ENCODE results near the gene GPR132. TPM values are rescaled to one million over a fixed set of nuclear protein-coding genes. Genes with fewer than 3 reads are reported as not detected.

GPR132 gene
- total and polyA plus RNA-seq, 8 donors = 0.61 to 10.4 (median 1.4) TPM

DNA sequence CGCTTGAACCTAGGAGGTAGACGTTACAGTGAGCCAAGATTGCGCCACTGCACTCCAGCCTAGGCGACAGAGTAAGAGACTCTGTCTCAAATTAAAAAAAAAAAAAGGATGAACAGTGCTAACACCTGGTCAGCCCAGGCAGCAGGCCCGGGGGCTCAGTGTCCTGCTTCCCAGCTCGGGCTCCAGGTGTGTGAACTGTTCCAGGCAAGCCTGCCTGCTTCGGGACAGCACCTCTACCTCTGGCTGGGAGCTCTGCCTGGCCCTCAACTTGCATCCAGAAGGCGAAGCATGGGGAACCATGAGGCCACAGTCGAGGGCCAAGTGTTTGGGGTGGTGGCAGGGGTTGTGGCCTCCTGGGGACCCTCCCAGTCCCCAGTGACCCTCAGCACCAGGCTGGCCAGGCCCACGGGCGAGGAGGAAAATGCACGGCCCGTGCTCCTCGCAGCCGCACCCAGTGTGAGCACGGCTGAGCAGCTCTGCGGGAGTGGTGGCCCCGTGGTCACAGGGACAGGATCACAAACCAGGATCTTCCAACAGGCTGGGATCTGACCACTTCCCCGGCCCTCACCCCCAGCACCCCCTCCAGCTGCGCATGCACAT is 59.8 kb downstream of the GPR132 start:
- TF ChIP-seq, protein P1, sequence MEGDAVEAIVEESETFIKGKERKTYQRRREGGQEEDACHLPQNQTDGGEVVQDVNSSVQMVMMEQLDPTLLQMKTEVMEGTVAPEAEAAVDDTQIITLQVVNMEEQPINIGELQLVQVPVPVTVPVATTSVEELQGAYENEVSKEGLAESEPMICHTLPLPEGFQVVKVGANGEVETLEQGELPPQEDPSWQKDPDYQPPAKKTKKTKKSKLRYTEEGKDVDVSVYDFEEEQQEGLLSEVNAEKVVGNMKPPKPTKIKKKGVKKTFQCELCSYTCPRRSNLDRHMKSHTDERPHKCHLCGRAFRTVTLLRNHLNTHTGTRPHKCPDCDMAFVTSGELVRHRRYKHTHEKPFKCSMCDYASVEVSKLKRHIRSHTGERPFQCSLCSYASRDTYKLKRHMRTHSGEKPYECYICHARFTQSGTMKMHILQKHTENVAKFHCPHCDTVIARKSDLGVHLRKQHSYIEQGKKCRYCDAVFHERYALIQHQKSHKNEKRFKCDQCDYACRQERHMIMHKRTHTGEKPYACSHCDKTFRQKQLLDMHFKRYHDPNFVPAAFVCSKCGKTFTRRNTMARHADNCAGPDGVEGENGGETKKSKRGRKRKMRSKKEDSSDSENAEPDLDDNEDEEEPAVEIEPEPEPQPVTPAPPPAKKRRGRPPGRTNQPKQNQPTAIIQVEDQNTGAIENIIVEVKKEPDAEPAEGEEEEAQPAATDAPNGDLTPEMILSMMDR (IDR thresholded peaks at IDR 0.05) = no peak
- intact Hi-C loops (cut with DNase I) = no loop called here
- Histone ChIP-seq H3K36me3 (peaks cover 0 to 45% of the 10 kb centered on the region in 2 donors), H3K9me3 (no peaks in the 10 kb centered on the region), H3K4me1 (no peaks in the 10 kb centered on the region), H3K27me3 (no peaks in the 10 kb centered on the region), H3K4me3 (no peak overlapping the region), H3K27ac (no peak overlapping the region)
- ATAC-seq = no peak
- DNase-seq = no peak

Other genes with a start within 250 kb of the GPR132 start
- 10 to 100 TPM; 35.1 to 42.3 TPM for gene CEP170B, start 200.2 kb downstream of the GPR132 start, total RNA-seq
- 10 to 100 TPM; 10.0 to 20.6 (median 13.0) TPM for gene CEP170B, start 200.2 kb downstream of the GPR132 start, polyA plus RNA-seq (ENCODE audit: insufficient read length in 6 of 6)
- under 1 TPM; 0.76 to 0.93 TPM for gene PLD4, start 140.6 kb downstream of the GPR132 start, total RNA-seq
- gene PLD4, start 140.6 kb downstream of the GPR132 start, polyA plus RNA-seq (ENCODE audit: insufficient read length in 6 of 6) = 1 to 10 TPM; 4.6 to 8.0 (median 4.9) TPM
- 10 to 100 TPM; 22.1 to 22.3 TPM for gene AHNAK2, start 87.1 kb downstream of the GPR132 start, total RNA-seq
- gene AHNAK2, start 87.1 kb downstream of the GPR132 start, polyA plus RNA-seq (ENCODE audit: insufficient read length in 6 of 6) = 1 to 10 TPM; 1.4 to 2.9 (median 1.9) TPM
- 1 to 10 TPM; 7.1 to 8.5 TPM for gene CLBA1, start 79.6 kb downstream of the GPR132 start, total RNA-seq
- gene CLBA1, start 79.6 kb downstream of the GPR132 start, polyA plus RNA-seq (ENCODE audit: insufficient read length in 6 of 6) = 10 to 100 TPM; 11.5 to 17.2 (median 14.4) TPM
- 1 to 10 TPM; 9.4 to 9.6 TPM for gene CDCA4, start 44.3 kb downstream of the GPR132 start, total RNA-seq
- gene CDCA4, start 44.3 kb downstream of the GPR132 start, polyA plus RNA-seq (ENCODE audit: insufficient read length in 6 of 6) = 10 to 100 TPM; 18.8 to 30.6 (median 21.6) TPM
- gene JAG2, start 103.3 kb upstream of the GPR132 start, total RNA-seq = 10 to 100 TPM; 32.0 to 34.2 TPM
- 10 to 100 TPM; 10.1 to 20.3 (median 13.9) TPM for gene JAG2, start 103.3 kb upstream of the GPR132 start, polyA plus RNA-seq (ENCODE audit: insufficient read length in 6 of 6)
- gene NUDT14, start 115.9 kb upstream of the GPR132 start, total RNA-seq = 10 to 100 TPM; 52.5 to 77.5 TPM
- gene NUDT14, start 115.9 kb upstream of the GPR132 start, polyA plus RNA-seq (ENCODE audit: insufficient read length in 6 of 6) = 10 to 100 TPM; 22.4 to 45.5 (median 29.9) TPM
- gene BTBD6, start 183.1 kb upstream of the GPR132 start, total RNA-seq = 10 to 100 TPM; 45.4 to 52.6 TPM
- gene BTBD6, start 183.1 kb upstream of the GPR132 start, polyA plus RNA-seq (ENCODE audit: insufficient read length in 6 of 6) = 10 to 100 TPM; 32.7 to 43.6 (median 39.1) TPM
- 10 to 100 TPM; 32.7 to 33.6 TPM for gene BRF1, start 235.6 kb upstream of the GPR132 start, total RNA-seq
- 10 to 100 TPM; 33.4 to 45.1 (median 35.2) TPM for gene BRF1, start 235.6 kb upstream of the GPR132 start, polyA plus RNA-seq (ENCODE audit: insufficient read length in 6 of 6)
- 10 to 100 TPM; 69.7 to 77.2 TPM for gene PACS2, start 249.3 kb upstream of the GPR132 start, total RNA-seq
- gene PACS2, start 249.3 kb upstream of the GPR132 start, polyA plus RNA-seq (ENCODE audit: insufficient read length in 6 of 6) = 10 to 100 TPM; 64.6 to 99.3 (median 75.4) TPM

Data from left lung (tissue), 10 donors.